ENCODE data around the gene OLFML2A.
"Not testable (repeated sequence)": the region's sequence is repeated elsewhere in the genome, so short reads cannot be mapped to it uniquely, and the experiment has no call there.

OLFML2A gene

DNA sequence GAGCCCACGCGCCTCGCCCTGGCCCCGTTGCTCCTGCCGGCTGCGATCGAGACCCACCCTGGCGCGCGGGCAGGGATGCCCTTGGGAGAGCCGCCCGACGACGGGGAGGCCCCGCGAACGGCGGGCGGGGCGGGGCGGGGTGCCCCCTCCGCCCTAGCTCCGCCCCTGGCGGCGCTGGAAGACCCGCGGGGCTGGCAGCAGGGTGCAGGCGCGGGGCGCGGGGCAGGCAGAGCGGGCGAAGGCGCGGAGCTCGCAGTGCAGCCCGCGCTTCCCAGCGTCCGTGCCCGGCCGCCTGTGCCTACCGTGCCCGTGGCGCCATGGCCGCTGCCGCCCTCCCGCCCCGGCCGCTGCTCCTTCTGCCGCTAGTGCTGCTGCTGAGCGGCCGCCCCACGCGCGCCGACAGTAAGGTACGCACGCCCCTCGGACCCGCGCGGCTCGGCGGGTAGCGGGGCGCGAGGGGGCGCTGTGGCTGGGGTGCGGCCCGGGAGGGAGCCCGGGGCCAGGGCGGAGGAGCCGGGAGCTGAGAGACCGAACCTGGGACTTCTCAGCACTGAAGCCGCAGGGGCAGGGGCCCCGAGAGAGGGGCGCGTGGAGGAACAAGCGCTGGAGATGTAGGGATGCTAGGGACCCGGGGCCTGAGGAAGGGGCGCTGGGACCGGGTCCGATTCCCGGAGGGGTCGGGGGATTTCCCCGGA, at the start of gene OLFML2A:
Gene OLFML2A (plus strand): TSS at position 180 of the 695 bp plus-strand sequence. CDS start 138 bp downstream, at position 318.
- in situ Hi-C loops (cut with MboI; ENCODE audit: low sequenced_read_pairs), result no loop called here

DNA sequence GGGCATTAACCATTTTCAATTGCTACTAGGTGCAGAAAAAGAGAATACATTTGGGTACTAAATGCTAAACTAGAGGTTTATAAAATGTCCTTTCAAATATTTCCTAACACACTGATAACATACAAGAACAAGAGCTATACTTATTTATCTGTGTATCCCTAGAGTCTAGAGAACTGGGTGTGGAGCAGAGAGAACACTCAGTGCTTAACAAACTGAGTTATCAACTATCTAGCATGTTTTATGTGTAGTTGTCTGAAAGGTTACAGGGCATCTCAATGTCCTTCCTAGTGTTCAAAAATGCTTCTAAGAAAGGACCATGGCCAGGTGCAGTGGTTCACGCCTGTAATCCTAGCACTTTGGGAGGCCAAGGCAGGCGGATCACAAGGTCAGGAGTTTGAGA, 46.2 kb upstream of the OLFML2A start:
- in situ Hi-C loops (cut with MboI; ENCODE audit: low sequenced_read_pairs), result no loop called here

DNA sequence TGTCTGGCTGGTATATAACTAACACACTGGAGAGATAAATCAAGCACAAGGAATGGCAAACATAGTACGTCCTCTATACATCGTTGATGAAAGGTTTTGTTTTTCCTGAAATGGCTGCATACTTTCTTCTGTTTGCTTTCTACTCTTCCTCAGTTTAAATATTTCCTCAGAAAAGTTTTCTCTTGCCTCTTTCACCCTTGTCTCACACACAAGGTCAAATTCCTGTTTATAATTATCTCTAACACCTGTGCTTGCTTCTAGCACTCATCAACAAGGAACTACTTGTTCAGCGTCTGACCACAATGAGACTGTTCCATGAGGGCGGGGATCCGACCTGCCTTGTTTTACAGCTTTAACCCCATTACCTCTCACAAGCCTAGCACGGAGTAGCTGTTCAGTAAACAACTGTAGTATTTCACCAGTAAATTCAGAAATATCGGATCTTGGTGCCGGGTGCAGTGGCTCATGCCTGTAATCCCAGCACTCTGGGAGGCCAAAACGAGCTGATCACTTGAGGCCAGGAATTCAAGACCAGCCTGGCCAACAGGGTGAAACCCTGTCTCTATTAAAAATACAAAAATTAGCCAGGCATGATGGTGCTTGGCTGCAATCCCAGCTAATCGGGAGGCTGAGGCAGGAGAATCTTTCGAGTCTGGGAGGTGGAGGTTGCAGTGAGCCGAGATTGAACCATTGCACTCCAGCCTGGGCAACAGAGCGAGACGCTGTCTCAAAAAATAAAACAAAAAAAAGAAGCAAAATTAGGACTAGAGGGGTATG, 42.8 kb upstream of the OLFML2A start:
- in situ Hi-C loops (cut with MboI; ENCODE audit: low sequenced_read_pairs), result no loop called here

DNA sequence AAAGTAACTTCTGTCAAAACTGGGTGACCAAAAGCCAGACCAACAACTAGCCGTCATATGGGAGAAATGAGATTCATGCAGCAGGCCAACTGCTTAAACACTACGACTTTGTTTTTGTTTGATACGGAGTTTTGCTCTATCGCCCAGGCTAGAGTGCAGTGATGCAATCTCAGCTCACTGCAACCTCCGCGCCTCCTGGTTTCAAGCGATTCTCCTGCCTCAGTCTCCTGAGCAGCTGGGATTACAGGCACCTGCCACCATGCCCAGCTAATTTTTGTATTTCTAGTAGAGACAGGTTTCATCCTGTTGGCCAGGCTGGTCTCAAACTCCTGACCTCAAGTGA, 42.2 kb upstream of the OLFML2A start:
- in situ Hi-C loops (cut with MboI; ENCODE audit: low sequenced_read_pairs), result not testable (repeated sequence)

DNA sequence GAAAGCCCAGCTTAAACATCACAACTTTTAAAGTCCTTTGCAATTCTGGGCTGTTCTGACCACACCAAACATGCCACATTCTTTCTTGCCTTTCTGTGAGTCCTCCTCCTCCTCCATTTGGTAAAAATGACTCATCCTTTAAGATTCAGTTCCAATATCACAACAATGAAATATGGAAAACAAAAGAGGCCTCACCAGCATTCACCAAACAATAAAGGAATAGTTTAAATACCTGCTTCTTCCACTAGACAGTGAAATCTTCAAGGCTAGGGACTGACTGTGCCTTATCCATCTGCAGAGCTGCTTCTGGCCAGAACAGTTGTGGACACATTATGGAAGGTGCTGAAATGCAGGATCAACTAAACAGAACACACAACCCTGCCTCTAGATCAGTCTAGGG, 41.8 kb upstream of the OLFML2A start:
- in situ Hi-C loops (cut with MboI; ENCODE audit: low sequenced_read_pairs), result no loop called here

DNA sequence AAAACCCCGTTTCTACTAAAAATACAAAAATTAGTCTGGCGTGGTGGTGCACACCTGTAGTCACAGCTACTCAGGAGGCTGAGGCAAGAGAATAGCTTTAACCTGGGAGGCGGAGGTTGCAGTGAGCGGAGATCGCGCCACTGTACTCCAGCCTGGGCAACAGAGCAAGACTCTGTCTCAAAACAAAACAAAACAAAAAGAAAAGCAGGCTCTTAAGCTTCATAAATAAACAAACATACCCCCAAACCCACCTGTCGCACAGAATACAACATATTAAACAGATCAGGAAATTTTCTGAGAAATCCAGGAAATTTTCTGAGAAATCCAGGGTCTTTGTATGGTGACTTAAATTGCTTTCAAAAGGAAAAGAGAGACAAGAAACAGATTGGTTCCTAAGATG, 38.9 kb upstream of the OLFML2A start:
- in situ Hi-C loops (cut with MboI; ENCODE audit: low sequenced_read_pairs), result not testable (repeated sequence)

DNA sequence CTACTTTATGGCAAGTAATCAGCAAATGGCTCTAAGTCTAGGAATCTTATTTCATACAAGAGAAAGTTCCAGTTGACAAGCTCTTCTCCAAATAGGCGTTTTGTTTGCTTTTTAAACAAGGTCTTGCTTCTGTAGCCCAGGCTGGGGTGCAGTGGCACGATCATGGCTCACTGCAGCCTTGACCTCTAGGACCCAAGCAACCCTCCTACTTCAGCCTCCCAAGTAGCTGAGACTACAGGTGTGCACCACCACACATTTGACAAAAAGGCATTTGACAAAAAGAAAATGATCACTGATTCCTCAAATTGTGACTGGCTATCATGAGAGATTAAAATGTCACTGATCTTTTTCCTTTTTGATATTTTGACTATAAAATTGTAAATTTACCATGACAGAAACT, 37.6 kb upstream of the OLFML2A start:
- in situ Hi-C loops (cut with MboI; ENCODE audit: low sequenced_read_pairs), result no loop called here

DNA sequence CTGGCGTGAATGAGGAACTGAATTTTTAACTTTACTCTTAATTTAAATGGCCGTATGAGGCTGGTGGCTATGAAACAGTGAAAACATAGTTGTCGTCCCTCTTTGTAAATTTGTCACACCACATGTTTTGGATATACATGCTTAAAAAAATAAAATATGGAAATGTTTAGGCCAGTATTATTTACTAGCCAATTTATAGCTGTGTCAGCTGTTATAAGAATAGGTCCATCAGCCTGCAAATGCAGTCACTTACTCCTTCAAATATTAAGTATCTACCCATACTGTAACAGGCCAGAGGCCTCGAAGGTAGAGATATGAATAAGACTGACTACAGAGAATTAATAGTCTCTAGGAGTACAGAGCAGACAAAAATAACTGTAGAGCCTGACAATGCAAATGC, 35.8 kb upstream of the OLFML2A start:
- in situ Hi-C loops (cut with MboI; ENCODE audit: low sequenced_read_pairs), result no loop called here

DNA sequence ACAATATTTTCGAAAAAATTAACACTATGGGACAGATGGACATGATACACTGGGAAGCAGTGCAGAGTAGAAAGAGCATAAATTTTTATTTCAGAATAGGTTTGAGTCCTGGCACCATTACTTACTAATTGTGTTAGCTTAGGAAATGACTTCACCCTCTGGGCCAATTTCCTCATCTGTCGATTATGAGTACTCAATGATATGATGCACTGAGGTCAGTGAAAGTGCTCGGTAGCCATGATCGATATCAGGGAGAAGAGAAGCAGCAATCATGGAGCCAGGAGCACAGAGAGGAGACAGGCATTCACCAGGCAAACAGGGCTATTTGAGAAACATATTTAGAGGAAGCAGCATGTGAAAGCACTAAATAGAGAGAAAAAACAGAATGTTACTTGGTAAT, 35.3 kb upstream of the OLFML2A start:
- in situ Hi-C loops (cut with MboI; ENCODE audit: low sequenced_read_pairs), result no loop called here

DNA sequence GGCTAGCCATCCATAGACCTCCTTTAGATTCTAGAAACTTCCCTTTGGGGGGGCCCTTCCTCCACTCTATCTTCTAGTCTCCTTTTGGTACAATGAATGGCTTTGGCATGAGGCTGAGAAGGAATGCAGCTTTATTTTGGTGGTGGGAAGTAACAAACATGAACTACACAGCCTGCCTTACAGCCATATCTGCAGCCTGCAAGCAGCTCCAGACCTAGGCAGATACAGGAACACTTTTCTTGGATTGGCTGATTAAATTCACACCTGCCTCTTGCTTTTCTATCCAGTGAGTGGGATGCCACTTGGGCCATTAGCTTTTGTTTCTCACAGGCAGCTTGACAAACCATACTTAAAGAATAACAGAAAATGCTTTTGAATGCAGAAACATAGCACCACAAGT, 34.0 kb upstream of the OLFML2A start:
- in situ Hi-C loops (cut with MboI; ENCODE audit: low sequenced_read_pairs), result no loop called here

DNA sequence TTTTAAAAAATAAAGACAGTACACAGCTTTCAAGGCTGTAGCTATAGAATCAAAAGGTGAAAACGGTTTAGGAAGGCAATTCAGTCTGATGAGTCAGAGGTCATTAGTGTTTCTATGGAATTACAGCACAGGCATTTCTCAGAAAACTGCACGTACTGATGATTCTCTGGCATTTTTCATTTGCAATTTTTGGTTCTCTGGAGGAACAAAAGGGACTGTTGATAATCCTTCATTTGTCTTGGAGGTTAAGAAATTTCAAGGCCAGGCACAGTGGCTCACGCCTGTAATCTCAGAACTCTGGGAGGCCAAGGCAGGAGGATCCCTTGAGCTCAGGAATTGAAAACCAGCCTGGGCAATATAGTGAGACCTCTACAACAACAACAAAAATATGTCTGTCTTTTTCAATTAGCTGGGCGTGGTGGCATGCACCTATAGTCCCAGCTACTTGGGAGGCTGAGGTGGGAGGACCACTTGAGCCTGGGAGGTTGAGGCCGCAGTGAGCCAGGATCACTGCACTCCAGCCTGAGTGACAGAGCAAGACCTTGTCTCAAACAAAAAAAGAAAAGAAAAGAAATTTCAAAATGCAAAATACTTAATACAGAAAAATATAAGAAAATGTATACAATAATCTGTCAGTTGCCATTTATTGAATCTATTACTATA, 33.1 kb upstream of the OLFML2A start:
- in situ Hi-C loops (cut with MboI; ENCODE audit: low sequenced_read_pairs), result no loop called here

DNA sequence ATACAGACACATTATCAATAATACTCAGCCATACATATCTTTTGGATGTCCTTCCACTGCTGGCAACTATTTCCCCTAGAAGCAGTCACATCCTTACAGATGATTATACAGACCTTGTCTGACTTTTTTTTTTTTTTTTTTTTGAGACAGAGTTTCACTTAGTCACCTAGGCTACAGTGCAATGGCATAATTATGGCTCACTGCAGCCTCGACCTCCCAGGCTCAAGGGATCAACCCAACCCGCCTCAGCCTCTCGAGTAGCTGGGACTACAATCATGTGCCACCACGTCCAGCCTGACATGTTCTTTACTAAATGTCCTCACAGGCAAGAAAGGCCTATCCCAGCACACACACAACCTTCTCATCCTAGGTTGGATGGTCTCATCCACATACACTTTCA, 29.9 kb upstream of the OLFML2A start:
- in situ Hi-C loops (cut with MboI; ENCODE audit: low sequenced_read_pairs), result no loop called here

DNA sequence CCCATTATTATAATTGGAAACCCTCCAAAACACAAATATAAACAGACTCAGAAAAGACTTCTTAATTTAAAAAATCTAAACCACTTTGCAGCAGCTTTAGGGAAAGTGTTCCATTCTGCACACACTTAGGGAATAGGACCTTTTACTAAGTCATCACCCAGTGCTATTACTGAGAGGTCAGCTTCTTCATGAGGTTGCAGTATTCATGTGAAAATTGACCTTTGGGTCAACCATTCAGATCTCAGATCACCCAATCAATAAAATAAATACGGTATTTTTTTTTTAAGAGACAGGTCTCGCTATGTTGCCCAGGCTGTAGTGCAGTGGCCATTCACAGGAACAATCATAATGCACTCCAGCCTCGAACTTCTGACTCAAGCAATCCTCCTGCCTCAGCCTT, 27.6 kb upstream of the OLFML2A start:
- in situ Hi-C loops (cut with MboI; ENCODE audit: low sequenced_read_pairs), result no loop called here

DNA sequence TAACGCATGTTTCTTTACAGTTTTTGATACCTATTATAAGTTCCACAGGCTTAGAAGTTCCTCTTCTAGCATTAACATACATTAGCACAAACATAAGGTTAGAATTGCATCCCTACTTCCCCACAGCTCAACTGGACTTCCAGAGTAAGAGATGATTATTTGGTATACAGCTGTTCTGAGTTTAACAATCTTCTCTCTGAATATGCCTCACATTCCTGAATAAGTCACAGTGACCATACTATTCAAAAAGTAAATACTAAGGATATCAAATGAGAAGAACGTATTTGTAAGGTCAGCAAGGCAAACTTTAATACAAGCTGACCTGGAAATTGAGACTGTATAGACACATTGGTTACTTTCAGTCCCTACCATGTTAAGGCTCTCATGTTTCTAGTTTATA, 27.2 kb upstream of the OLFML2A start:
- in situ Hi-C loops (cut with MboI; ENCODE audit: low sequenced_read_pairs), result no loop called here

DNA sequence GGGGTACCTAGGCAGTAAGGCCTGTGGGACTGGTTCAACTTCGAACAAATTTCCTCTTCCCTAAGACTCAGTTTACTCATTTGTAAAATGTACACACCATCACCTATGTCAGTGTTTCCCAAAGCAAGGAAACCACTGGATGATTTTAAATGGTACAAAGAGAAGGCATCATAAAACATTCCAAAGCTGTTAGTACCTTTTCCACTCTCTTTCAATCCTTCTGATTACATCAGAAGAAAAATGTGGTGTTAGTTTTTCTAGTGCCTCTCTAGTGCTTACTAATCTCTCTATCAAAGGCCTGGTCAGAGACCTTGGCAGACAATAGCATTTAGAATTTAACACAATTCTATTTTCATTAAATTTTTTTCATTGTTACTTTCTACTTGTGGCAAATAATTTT, 24.0 kb upstream of the OLFML2A start:
- in situ Hi-C loops (cut with MboI; ENCODE audit: low sequenced_read_pairs), result no loop called here

DNA sequence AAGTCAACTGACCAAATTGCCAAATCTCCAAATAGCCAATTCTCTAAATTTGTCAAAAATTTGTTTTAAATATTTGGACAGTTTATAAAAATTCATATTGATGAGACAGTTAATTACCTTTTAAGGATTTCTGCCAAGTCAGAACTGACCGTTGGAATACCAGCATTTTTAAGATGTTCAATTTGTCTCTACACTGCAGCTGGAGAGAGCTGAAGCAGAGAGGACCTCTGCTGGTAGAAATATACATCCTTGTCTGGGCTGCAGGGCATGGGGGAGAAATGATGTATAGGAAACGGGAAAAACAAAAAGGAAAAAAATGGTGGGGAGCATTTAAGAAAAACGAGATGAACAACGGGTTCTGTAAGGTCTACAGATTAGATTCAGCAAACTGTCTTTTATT, 22.6 kb upstream of the OLFML2A start:
- in situ Hi-C loops (cut with MboI; ENCODE audit: low sequenced_read_pairs), result no loop called here

DNA sequence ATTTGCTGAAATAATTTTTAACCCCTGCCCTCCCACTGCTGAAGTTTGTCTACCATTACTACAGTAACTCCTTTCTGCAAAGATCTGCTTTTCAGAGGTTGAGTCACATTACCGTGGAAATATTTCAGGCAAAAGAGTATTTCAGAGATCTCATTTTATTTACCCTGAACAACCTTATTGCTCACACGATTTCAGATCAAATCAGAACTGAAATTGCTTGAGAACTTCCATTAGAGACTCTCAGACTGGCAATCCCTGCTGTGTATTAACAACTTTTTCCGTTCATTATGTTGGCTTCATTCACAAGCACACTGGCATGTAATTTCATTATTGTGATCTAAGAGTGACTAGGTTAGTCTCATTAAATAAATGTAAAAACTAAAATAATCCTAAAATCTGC, 21.9 kb upstream of the OLFML2A start:
- in situ Hi-C loops (cut with MboI; ENCODE audit: low sequenced_read_pairs), result no loop called here

DNA sequence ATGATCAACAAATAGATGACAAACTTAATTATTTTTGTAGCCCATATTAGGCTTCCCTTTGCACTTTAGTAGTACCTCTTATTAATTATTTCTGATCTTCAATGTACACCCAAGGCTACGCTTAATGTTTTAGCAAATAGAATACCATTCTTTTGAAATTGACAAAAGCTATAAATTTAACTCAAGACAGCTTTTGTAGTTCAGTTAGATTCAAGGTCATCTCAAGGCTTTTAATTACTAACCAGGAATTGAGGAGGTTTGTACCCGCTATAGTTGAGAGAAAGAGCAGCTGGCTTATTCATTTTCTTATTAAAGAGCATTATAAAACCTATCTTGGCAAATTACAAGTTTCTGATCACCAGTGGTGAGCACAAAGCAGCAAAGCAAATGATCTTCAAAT, 20.9 kb upstream of the OLFML2A start:
- in situ Hi-C loops (cut with MboI; ENCODE audit: low sequenced_read_pairs), result no loop called here

DNA sequence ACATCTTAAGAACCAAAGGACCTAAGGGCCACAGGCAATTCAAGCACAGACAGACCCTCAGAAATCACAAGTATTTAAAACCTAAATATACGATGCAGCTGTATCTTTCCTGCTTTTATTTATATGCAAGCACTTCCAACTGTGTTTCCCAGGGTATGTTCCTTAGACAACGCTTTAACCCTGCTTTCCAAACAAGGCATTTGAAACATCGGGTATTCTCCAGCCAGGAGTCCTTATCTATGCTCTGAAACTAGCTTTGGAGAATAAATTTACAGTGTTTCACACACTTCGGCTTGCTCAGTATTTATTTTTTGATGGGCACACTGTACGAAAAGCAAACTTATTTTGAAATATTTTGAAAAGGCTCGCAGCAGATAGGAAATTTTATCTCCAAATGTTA, 19.3 kb upstream of the OLFML2A start:
- in situ Hi-C loops (cut with MboI; ENCODE audit: low sequenced_read_pairs), result no loop called here

DNA sequence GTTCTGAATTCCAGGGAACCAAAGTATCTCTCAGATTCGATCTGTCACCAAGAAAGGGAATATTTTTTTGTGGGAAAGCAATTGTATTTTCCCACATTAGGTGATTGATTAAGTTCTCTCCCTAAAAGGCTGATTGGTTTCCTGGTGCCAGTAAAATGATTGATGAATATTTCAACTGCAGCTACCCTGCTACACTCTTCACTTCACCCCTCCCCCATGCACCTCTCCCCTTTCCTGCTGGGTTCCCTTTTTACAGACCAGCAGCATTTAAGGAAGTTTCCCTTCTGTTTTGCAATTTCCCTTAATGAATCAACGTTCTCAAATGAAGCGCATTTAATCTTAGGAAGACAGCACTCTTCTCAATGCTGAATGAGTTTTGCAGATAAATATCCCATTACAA, 18.9 kb upstream of the OLFML2A start:
- in situ Hi-C loops (cut with MboI; ENCODE audit: low sequenced_read_pairs), result no loop called here

DNA sequence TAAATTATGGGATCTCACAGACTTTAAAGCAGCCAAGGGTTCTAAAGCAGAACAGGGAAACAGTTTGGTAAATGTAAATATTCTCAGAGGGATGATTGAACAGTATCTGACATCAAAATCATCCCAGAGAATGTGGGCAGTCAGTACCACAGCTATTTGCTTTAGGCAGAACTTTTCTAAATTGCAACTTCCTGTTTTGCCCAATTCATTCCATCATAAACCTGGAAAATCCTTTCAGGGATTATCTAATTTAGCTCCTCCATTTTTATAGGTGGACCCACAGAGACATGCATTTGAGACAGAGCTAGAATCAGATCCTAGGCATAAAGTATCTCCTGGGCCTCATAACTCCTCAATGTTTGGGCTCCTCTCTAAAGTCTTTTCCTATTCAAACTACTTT, 18.2 kb upstream of the OLFML2A start:
- in situ Hi-C loops (cut with MboI; ENCODE audit: low sequenced_read_pairs), result no loop called here

DNA sequence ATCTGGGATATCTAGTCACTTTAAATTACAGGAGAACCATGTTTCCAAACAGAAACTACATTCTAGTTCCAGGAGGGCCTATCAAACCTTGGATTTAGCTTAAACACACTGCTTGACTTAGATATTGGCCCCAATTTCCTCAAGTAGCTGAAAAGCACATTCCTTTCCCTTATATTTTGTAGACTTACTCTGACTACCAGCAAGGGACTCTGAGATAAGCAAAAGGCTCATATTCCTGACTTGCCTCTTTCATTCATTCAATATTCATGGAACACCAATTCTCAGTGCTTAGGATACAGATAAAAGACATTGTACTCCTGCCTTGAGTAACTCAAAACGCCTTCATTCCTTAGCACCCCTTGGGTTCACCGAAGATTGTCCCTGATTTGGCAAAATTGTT, 17.6 kb upstream of the OLFML2A start:
- in situ Hi-C loops (cut with MboI; ENCODE audit: low sequenced_read_pairs), result no loop called here

Measured in hTERT RPE-1 (cell line).